ENCODE measurements around the gene GLP2R.
"Not testable (repeated sequence)": the region's sequence is repeated elsewhere in the genome, so short reads cannot be mapped to it uniquely, and the experiment has no call there.

GLP2R gene

DNA sequence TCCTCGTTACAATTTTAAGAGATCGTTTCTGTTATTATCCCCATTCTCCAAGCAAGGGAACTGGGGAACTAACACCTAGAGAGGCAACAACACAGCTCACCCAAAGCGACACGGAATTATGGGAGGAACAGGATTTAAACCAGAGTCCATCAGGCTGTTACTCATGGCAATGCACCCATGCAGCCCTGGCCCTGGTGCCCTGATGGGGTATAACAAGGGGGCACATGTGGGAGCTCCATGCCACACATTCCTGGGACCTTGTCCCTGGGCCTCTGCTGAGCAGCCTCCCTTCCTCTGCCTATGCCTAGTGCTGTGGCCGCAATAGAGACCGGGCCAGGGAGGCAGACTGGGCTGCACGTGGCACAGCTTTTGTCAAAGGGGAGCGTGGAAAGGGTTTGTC is 92.6 kb downstream of the GLP2R start:
- no peaks in the 10 kb centered on the region for H3K27me3 ChIP-seq (ENCODE audit: insufficient read depth, low read depth, severe bottlenecking)
- H3K9me3 ChIP-seq (ENCODE audit: severe bottlenecking), result no peaks in the 10 kb centered on the region
- TF ChIP-seq, protein P1, sequence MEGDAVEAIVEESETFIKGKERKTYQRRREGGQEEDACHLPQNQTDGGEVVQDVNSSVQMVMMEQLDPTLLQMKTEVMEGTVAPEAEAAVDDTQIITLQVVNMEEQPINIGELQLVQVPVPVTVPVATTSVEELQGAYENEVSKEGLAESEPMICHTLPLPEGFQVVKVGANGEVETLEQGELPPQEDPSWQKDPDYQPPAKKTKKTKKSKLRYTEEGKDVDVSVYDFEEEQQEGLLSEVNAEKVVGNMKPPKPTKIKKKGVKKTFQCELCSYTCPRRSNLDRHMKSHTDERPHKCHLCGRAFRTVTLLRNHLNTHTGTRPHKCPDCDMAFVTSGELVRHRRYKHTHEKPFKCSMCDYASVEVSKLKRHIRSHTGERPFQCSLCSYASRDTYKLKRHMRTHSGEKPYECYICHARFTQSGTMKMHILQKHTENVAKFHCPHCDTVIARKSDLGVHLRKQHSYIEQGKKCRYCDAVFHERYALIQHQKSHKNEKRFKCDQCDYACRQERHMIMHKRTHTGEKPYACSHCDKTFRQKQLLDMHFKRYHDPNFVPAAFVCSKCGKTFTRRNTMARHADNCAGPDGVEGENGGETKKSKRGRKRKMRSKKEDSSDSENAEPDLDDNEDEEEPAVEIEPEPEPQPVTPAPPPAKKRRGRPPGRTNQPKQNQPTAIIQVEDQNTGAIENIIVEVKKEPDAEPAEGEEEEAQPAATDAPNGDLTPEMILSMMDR (IDR thresholded peaks at IDR 0.05; ENCODE audit: low read depth, low read length), result no peak
- no peak overlapping the region for H3K4me3 ChIP-seq (ENCODE audit: low read depth, low read length)
- H3K27ac ChIP-seq, result peak overlapping the region; percentile 100
- DNase-seq, result no peak
- no peaks in the 10 kb centered on the region for H3K36me3 ChIP-seq

DNA sequence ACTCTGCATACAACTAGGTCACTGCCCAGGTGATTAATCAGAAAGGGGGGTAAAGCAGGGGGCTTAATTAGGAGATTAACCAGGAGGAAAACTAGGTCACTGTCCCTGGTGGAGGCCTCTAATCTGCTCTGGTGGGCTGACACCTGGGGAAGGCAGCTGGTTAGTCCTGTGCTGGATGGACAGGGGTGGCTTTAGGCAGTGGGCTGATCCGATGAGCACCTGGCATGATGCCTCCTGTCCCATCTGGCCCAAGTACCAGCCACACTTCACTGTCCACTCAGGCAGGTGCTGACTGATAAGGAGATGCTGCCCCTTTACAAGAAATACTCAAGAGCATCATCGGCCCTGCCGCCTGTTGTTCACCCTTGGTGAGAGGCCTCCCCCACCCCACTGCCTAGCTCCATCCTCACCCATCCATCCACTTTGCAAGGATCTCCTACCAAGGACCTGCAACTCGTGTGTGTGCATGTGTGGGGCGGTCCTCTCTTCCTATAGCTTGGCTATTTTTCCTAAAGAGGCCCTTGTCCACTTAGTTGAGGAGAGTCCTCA is 93.2 kb downstream of the GLP2R start:
- Histone ChIP-seq H3K36me3 (no peaks in the 10 kb centered on the region), H3K27ac (peak overlapping the region; percentile 100), H3K27me3 (ENCODE audit: insufficient read depth, low read depth, severe bottlenecking) (no peaks in the 10 kb centered on the region), H3K9me3 (ENCODE audit: severe bottlenecking) (no peaks in the 10 kb centered on the region), H3K4me3 (ENCODE audit: low read depth, low read length) (no peak overlapping the region)
- DNase-seq, result peak; percentile 96
- TF ChIP-seq, protein P1 (IDR thresholded peaks at IDR 0.05; ENCODE audit: low read depth, low read length), result no peak

DNA sequence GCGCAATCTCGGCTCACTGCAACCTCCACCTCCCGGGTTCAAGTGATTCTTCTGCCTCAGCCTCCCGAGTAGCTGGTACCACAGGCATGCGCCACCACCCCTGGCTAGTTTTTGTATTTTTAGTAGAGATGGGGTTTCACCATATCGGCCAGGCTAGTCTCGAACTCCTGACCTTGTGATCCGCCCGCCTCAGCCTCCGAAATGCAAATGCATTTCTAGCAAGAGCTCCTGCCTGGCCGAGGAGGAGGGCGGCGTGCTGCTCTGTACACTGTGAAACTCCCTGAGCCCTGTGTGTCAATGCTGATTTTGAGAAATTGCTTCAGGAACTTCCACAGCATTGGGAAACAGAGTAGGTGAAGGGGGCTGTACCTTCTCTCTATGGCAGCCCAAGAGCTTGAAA is 95.5 kb downstream of the GLP2R start:
- not testable (repeated sequence) for H3K27ac ChIP-seq; H3K36me3 ChIP-seq; H3K4me3 ChIP-seq (ENCODE audit: low read depth, low read length); H3K27me3 ChIP-seq (ENCODE audit: insufficient read depth, low read depth, severe bottlenecking); DNase-seq; H3K9me3 ChIP-seq (ENCODE audit: severe bottlenecking)

DNA sequence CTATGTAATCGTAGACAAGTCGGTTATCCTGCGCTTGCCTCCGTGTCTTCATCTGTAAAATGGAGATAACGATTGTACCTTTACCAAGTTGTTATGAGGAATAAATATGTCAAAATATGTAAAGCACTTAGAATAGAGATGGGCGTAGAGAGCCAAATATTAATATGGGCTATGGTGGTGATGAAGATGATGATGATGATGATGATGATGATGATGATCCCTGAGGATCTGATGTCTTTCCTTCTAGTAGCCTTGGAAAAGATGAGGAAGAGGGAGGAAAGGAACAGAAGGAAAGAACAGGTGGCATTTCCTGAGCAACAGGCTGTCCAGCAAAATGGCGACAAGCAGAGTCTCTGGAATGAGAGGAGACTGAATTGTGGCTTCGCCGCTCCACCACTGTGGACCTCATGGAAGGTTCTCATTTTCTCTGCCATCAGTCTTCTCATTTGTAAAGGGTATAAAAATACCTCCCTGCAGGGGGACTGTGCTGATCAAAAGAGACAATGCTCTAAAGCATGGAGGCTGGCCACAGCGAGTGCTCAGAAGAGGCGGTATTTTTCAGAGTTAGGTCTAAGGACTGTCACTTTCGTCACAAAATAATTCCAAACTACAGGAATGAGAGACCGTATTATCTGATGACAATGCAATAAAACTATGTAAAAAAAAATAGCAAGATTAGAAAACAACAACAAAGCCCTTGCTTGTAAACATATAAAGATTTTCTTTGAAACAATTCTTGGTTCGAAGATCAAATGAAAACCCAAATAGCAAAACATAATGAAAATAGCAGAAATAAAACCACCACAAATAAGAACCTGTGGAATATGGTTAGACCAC is 96.5 kb downstream of the GLP2R start:
- no peak overlapping the region for H3K27ac ChIP-seq
- H3K9me3 ChIP-seq (ENCODE audit: severe bottlenecking), result no peaks in the 10 kb centered on the region
- TF ChIP-seq, protein P1 (IDR thresholded peaks at IDR 0.05; ENCODE audit: low read depth, low read length), result no peak
- H3K4me3 ChIP-seq (ENCODE audit: low read depth, low read length), result no peak overlapping the region
- H3K36me3 ChIP-seq, result no peaks in the 10 kb centered on the region
- no peaks in the 10 kb centered on the region for H3K27me3 ChIP-seq (ENCODE audit: insufficient read depth, low read depth, severe bottlenecking)
- DNase-seq, result no peak

DNA sequence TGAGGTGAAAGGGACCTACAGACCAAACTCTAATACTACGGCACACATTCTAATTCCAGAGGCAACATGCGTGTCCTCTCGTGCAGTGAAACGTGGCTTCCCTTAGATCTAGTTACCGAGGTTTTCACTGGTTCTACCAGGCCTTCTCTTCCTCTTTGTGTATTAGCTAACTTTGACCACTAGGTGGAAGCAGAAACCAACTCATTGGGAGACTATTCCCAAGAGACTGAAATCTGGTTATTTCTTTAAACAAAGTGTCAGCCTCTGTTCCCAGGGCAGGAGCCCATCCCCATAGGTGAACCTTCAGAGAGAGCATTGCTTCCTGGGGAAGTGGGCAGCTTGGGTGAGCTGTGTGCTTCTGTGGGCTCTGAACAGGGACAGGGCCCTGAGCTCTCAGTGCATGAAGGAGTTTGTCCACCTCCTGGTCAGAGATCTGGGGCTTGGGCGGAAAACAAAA is 99.0 kb downstream of the GLP2R start:
- Histone ChIP-seq H3K27ac (peak overlapping the region; percentile 50), H3K27me3 (ENCODE audit: insufficient read depth, low read depth, severe bottlenecking) (no peaks in the 10 kb centered on the region), H3K4me3 (ENCODE audit: low read depth, low read length) (no peak overlapping the region), H3K9me3 (ENCODE audit: severe bottlenecking) (no peaks in the 10 kb centered on the region), H3K36me3 (no peaks in the 10 kb centered on the region)
- TF ChIP-seq, protein P1 (IDR thresholded peaks at IDR 0.05; ENCODE audit: low read depth, low read length), result peak; percentile 58; the same call in 1 of the 2 replicates
- peak; percentile 57 for DNase-seq

DNA sequence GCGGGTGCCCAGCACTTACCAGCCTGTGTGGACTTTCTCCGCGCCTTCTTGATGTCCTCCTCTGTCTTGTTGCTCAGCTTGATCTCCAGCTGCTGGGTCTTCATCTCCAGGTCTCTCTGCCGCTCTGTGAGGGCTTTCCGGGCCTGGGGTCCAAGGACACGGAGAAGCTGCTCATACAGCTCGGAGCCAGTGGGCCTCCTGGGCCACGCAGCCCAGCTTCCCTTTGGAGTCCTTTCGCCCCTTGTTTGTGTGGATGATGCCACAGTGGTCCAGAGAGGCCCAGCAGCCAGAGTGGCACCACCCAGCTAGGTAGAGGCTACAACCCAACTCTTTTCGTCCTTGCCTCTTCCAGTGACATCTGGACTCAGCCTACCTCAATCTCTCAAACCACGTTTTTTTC is 99.7 kb downstream of the GLP2R start:
- DNase-seq, result no peak
- Histone ChIP-seq H3K27ac (peak overlapping the region; percentile 38), H3K4me3 (ENCODE audit: low read depth, low read length) (no peak overlapping the region), H3K9me3 (ENCODE audit: severe bottlenecking) (no peaks in the 10 kb centered on the region), H3K36me3 (no peaks in the 10 kb centered on the region), H3K27me3 (ENCODE audit: insufficient read depth, low read depth, severe bottlenecking) (no peaks in the 10 kb centered on the region)
- TF ChIP-seq, protein P1 (IDR thresholded peaks at IDR 0.05; ENCODE audit: low read depth, low read length), result no peak

Data from WERI-Rb-1 (cell line).